SW 1271 (cell line): ENCODE measurements around the gene MAPK14.
A peak's percentile ranks its signal among the peaks of the same experiment; 100 is the strongest.
"Not testable (repeated sequence)": the region's sequence is repeated elsewhere in the genome, so short reads cannot be mapped to it uniquely, and the experiment has no call there.

Experiments
- DNase-seq, 2 experiments: peaks; one replicate each; lab custom pipeline; 2025; lab: John Stamatoyannopoulos, UW

MAPK14 gene

DNA sequence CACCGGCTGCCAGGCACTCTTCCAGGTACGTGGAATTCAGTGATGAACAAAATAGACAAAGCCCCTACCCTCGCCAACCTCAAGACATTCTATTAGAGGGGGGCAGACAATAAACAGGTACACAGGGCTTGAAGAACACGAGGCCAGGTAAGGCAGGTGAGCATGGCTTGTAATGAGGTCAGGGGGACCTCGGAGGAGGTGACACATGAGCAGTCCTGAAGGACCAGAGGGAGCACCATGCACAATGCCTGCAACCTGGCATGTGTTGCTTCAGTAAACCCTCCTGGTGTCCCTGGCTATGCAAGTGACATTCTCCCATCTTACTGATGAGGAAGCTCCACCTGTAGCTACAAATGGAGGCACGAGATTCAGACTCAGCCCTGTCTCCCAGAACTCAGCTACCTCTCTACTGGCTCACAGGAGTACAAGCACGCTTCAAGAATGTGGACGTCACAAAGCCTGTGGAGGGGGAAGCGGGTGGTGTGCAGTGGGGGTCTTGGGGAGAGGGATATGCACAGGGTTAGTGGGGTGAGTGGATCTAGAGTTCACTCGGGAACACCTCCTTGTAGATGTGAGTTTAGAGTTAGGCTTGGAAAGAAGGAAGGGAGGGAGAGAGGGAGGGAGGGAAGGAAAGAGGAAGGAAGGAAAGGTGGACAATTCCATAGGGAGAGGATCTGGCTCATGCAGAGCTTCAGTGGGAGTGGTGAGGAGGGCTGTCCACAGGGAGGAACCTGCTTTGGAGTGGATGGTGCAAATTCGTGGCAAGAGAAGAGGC lies 95.1 kb downstream of the MAPK14 start:
- no peak for DNase-seq

DNA sequence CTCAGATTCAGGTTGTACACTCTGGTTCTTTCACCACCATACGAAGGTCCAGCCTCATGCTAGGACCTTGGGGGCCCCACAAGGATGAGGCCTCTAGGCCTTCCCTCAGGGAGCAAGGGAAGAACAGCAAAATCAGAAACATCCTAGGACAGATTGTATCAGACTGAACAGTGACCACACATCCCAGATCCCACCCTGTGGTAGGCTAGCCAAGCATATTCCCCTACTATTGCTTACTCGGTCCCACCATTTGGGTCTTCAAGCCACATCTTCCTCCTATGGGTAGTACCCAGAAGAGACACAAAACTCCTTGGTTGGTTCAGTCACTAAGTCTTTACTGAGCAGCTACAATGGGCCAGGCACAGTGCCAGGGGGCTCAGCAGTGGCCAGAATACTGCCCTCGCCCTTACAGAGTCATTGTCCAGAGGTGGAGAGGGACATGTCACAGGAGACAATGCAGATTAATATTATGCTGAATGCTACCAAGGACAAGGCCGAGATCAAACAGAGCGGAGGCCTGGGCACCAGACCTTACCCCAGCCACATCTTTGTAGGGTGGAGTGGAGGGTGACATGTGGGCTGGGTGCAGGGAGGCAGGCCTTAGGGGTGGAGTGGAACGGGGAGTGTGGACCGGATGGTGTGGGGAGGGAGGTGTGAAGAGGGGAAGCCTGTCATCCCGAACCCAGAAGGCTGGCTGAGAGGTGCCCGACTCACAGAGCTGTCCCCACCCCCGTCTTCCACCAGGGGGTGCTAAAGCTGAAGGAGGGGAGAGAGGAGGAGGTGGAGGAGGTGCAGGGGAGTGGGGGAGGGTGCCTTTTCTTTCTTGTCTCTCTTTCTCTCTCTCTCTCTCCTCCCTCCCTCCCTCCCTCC lies 95.9 kb downstream of the MAPK14 start:
- DNase-seq, result peak; percentile 40 to 60

DNA sequence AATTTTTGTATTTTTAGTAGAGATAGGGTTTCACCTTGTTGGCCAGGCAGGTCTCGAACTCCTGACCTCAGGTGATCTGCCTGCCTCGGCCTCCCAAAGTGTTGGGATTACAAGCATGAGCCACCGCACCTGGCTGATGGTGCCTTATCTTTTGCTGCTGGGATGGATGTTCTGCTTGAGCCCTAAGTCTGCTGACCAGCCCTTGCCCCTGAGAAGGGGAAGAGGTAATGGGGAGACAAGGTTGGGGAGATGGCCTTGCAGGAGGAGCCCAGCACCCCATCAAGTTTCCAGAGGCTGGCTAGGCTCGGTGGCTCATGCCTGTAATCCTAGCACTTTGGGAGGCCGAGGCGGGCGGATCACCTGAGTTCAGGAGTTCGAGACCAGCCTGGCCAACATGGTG lies 96.7 kb downstream of the MAPK14 start:
- not testable (repeated sequence) for DNase-seq

DNA sequence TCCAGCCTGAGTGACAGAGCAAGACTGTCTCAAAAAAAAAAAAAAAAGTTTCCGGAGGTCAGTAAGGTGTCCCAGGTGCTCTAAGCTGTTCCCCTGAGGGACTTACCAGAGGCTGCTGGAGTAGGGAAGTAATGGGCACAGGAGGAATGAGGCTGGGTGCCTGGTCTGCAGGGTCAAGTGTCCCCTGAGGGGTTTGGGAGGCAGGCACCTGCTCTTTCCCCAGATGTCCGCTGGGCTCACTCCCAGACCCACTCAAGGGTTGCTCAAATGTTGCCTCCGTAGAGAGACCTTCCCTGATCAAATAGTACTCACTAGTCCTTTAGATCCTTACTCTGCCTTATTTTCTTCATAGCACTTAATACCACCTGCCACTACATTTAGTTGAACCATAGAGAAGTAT lies 97.3 kb downstream of the MAPK14 start:
- DNase-seq, result no peak

DNA sequence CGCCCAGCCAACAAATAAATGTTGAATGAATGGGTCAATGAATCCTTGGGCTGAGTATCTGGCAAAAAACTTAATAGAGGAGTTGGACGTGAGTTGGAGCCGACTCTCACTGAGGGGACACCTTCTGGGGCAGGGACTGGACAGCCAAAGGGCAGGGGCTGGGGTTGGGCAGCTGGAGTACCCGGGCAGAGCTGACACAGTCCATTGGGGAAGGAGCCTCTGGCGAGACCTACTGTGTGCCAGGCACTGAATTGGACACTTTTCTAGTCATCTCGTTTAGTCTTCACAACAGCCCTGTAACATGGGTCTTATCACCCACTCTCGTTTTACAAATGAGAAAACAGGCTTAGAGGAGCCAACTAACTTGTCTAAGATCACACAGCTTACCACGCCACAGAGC lies 98.0 kb downstream of the MAPK14 start:
- no peak for DNase-seq

DNA sequence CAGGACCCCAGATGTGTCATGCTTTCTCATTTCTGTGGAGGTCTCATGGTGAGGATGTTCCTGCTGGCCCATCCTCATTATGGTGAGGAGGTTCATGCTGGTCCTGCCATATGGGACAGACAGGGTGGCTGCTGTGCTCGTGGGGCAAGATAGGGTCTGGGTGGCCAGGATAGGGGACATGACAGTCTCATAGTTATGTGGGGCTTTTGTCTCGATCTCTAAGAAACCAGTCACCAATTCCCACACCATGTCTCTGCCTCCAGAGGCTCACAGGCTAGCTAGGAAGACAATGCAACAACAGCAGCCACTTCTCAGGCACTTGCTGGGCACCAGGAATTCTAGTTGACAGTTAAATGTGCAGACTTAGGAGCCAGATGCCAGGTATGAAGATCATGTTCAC lies 98.5 kb downstream of the MAPK14 start:
- no peak for DNase-seq

DNA sequence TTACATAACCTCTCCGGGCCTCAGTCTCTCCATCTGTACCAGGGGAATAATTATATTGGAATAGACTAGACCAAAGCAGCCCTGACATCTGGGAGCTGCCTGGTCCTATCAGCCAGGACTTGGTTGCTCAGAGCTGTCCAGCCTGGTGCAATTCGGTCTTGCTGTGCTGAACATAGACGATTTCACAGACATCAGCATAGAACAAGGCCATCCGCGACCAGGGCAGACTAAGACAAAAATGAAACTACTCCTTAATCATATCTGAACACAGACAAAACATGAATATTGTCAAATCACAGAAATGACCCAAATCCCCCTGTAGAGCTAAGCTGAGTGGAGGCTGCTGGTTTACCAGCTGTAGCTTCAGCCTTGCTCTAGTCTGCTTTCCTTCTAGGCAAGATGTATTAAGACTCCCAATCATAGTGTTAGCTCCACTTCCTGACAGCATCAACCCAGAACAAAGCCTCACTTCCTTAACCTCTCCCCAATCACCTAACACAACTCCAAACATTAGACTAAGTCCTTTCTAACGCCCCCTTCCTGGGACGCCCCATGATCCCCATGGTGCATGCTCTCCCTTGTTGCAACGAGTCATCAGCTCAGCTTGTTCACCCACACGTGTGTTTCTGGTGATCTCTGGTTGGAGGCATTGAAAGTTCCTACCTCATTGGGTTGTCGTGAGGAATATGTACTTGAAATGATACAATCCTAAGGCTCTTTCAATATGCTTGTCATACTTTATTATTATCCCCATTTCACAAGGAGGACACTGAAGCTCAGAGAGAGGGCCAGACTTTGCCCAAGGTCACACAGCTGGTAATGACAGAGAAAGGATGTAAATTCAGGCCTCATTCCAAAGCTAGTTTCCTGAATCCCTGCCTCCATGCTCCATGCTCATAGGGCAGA lies 99.2 kb downstream of the MAPK14 start:
- DNase-seq, result no peak

DNA sequence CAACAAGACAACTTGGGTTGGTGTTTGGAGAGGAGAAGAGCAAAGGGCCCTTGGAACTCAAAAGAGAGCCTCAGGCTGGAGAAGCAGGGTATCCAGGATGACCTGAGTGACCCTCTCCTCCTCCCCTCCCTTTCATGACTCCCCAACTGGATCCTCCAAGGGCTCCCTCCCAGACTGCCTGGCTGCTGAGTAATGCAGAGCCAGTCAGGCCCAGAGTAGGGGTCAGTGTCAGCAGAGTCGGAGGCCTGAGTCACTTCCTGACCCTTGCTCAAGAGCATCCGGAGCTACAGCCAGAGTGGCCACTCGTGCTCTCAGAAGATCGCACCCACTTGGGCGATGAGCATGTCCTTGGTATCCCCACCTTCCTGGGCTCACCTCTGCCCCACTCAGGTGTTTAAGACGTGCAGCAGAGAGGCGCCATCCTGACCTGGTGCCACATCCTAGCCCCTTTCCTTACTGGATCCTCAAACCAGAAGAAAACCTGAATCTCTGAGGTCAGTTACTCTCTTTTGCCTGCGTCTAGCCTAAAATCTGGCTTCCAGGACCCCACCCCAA lies 99.9 kb downstream of the MAPK14 start:
- DNase-seq, result peak; percentile 63 to 82

DNA sequence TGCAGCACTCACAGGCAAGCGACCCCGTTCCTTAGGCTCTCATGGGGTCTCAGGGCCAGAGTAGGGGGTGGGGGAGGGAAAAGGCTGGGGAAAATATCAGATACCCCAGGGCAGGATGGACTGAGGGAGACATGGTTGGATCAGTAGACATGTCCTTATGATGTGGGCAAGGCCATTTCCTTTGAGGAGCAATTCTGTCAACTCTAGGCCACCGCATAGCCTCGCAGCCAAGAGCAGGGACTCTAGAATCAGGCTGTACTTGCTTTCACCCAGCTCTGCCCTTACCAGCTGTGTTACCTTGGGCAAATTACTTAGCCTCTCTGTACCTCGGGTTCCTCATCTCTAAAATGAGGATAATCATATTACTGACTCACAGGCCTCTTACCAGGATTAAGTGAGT lies 100.5 kb downstream of the MAPK14 start:
- DNase-seq, result no peak

DNA sequence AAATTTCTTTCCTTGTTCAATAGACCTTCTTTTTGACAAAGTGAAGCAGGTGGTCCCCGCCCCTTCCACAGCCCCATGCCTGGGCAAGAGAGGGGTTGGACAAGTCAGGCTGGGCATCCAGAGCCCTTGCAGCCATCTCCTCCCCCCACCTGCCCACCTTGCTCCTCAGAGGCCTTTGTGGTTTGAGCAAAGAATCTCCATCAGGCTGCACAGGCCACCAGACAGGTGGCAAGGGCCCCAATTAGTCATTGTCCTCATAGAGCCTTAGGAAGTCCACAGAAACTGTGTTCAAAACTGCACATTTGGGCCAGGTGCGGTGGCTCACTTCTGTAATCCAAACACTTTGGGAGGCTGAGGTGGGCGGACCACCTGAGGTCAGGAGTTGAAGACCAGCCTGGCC lies 101.2 kb downstream of the MAPK14 start:
- DNase-seq, result no peak

DNA sequence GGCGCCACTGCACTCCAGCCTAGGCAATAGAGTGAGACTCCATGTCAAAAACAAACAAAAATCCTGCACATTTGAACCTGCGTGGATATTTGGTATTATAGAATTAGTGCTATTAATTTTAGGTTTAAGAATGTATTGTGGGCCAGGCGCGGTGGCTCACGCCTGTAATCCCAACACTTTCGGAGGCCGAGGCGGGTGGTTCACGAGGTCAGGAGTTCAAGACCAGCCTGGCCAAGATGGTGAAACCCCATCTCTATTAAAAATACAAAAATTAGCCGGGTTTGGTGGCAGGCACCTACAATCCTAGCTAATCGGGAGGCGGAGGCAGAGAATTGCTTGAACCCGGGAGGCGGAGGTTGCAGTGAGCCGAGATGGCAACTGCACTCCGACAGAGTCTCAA lies 101.7 kb downstream of the MAPK14 start:
- not testable (repeated sequence) for DNase-seq

DNA sequence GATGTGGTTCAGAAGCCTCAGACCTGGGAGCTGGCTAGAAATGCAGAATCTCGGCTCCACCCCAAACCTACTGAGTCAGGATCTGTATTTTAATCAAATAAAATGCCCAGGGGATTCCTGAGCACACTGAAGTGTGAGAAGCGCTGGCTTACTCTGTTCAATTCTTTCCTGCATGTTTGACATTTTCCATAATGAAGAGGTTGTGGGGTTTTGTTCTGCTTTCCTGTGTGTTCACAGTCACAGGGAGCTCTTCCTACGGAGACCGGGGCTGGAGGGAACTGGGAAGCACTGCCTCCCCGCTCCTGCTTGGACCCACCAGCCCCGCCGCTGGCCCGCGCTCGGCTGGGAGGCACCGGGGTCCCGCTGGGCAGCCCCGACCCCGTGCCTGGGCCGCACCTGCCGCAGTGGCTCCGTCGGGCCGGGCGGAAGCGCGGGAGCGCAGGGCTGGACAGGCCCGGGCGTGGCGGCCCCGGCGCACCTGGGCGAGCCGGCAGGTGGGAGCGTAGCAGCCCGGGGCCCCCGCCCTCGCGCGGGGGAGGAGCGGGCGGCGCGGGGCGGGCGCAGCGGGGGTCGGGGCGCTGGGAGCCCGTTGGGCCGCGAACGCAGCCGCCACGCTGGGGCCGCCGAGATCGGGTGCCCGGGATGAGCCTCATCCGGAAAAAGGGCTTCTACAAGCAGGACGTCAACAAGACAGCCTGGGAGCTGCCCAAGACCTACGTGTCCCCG lies 102.5 kb downstream of the MAPK14 start, which contains the start of gene MAPK13:
Gene MAPK13, plus strand, starts transcription at position 573 of the 726 bp plus-strand sequence. Its CDS starts 70 bp downstream, at position 643.
- DNase-seq, result no peak

DNA sequence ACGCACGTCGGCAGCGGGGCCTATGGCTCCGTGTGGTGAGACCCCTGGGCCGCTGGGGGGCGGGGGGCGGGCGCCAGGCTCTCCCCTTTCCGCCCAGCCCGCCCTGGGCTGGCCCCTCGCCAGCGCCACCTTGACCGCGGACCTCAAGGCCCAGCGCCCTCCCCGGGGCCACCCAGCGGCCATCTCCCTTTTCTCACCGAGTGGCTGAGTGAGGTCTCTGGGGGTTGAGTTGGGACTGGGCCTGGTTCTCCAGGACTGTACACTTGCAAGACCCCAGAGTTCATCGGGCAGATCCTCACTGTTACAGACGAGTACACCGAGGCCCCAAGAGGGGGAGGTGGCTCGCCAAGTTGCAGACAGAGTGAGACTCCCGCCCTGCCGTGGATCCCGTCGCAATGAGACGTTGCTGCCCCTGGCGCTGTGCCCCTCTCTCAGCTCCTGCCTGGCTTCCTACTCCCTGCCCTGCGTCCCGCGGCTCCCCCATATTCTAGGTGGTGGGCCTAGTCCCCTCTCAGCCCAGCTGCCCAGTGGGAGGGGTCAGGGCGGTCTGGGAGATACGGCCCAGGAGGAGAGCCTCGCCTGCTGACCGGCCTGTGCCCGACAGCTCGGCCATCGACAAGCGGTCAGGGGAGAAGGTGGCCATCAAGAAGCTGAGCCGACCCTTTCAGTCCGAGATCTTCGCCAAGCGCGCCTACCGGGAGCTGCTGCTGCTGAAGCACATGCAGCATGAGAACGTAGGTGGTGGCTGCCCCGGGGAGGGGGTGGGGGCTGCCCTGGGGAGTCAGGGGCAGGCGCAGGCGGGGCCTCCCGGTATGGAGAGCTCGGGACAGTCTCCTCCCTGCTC lies 103.3 kb downstream of the MAPK14 start:
- no peak for DNase-seq

DNA sequence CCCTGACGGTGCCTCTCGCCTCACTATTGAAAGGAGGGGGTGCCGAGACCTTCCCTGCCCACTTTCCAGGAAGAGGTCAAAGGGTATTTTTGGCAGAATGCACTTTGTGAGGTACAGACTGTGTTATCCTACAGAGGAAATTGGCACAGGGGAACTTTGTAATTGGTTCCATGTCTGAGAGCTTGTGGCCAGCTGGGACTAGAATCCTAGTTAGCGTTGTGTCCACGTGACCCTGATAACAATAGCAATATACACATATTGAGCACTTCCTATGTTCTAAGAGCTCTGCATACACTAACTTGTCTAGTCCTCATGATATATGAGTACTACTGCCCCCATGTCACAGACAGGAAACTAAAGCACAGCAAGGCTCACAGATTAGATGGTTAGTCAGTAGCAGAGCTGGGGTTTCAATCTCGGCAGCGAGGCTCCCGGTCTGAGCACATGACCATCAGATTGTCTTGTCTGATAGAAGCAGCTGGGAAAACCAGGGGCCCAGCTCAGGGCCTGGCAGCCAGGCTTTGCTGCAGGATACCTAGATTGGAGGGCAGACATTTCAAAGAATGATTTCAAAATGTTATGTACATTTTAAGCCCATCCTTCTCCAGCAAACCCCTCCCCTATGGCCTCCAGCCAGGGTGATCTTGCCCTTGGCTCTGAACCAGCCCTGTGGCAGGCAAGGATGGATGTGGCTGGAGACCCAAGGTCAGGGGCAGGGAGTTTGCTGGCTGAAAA lies 104.1 kb downstream of the MAPK14 start:
- peak in 1 of 2 experiments; percentile 24 for DNase-seq

DNA sequence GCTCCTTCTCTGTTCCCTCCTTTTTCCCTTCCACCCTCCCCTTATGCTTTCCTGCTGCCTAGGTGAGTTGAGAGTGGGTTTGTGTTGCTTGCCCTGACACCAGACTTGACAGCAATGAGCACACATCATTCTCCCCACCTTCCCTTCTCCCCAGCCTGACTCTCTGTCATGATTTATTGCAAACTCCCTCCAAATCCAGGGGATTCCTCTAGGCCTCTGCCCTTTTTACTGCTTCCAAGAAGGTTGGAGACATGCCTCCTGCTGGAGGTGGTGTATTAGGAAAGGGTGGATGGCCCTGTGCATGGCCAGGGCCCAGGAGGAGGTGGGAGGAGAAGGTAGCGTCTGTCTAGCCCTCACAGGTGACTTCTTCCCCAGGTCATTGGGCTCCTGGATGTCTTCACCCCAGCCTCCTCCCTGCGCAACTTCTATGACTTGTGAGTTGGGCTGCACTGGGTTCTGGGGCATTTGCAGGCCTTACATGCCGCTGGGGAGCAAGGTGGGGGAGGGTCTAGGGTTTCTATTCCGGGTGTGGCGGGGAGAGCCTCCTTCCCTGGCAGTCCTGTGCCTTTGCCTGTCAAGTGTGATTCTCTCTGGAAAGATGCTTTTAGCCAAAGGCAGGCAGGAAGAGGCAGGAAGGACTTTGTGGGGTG lies 104.8 kb downstream of the MAPK14 start:
- DNase-seq, result no peak

DNA sequence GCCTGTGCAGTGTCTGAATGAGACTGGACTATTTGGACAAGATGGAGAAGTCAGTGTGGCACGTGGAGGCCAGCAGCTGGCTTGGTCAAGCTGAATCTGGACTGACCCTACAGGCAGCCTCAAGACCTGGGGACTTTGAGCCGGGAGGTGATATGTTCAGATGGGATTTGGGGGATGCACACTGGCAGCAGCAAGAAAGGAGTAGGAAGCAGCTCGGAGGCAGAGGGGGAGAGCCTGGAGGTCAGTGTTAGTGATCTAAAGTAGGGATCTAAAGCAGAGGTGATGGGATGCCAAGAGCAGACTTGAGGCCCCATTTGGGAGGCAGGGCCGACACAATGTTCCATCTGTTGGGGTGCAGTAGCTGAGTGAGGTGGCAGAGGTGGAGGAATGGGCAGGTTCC lies 105.5 kb downstream of the MAPK14 start:
- DNase-seq, result no peak

DNA sequence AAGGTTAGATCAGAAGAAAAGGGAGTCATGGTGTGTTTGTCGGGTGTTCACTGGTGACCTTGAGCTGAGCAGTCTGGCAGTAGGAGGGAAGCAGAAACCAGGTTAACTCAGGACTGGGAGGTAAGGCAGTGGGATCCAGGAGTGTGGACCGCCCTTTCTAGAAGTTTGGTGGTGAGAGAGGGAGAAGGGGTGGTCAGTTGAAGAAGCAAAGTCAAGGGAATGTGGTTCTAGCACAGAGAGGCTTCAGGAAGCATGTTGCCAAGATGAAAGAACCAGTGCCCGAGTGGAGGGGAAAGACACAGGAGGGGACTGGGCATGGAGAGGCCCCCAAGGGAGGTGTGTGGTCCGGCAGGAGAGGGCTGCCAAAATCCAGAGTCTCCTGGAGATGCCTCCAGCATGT lies 106.3 kb downstream of the MAPK14 start:
- no peak for DNase-seq

DNA sequence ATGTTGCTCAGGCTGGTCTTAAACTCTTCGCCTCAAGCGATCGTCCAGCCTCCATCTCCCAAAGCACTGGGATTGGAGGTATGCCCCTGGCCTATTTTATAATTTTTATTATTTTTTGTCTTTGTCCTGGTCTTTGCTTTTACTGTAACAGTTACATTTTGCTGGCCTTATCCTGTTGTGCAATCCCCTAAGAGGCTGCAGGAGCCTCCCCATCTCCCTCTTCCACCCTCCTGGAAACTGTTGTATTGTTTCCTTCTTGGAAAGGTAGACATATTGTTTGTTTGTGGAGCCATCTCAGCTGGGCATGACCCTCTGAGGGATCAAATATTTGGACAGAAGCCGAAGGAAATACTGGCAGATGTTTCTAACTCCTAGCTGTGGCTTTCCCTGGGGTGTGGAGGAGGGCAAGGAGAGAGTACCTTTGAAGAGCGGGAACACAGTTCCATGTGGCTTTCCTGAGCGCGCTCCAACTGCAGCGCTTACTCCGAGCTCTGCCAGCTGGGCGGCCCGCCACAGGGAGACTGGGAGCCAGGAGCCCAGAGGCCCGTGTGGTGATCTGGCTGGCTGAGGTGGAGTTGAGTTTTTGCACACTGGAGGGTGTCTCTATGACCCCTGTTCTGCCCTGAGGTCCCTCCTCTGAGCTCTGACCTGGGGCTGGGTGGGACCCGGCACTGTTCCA lies 107.6 kb downstream of the MAPK14 start:
- DNase-seq, result no peak
